Thoracic aorta (tissue), 2 donors: ENCODE results near the gene RETREG1. TPM values are rescaled to one million over a fixed set of nuclear protein-coding genes. Genes with fewer than 3 reads are reported as not detected.
A peak's percentile ranks its signal among the peaks of the same experiment; 100 is the strongest.

Experiments
- ATAC-seq: fragments of 150-250 bp; one replicate; pipeline ENCODE4 v1.8.0; 2017; ENCODE audit warnings: low read depth; ENCODE audit not compliant: insufficient number of reproducible peaks, low FRiP score
- DNase-seq: peaks from one replicate; pipeline ENCODE4 v3.0.0-alpha.2; 2020; ENCODE audit warnings: low spot score
- H3K27ac ChIP-seq, 2 donors: fragments of 200-600 bp; sonication (generic); 1 replicate in 1 of 2; 2 replicates in 1 of 2; pipeline ENCODE4 v1.5.1; 2016; ENCODE audit warnings: mild to moderate bottlenecking in 2 of 2, moderate library complexity in 2 of 2
- H3K27me3 ChIP-seq: fragments of 200-600 bp; sonication (generic); replicated peaks from 2 replicates; pipeline ENCODE4 v1.6.0; 2016; ENCODE audit warnings: mild to moderate bottlenecking; ENCODE audit not compliant: insufficient read depth
- H3K36me3 ChIP-seq: fragments of 200-600 bp; sonication (generic); one replicate; pipeline ENCODE4 v1.5.1; 2016
- H3K4me1 ChIP-seq, 2 donors: fragments of 200-600 bp; sonication (generic); 1 replicate in 1 of 2; 2 replicates in 1 of 2; pipeline versions ENCODE4 v1.5.1 to v1.6.0; 2016; ENCODE audit warnings: low read depth in 2 of 2, mild to moderate bottlenecking in 1 of 2; ENCODE audit not compliant: control insufficient read depth in 1 of 2
- H3K4me3 ChIP-seq: fragments of 200-600 bp; sonication (generic); 2 replicates; pipeline ENCODE4 v1.5.1; 2016; ENCODE audit warnings: mild to moderate bottlenecking
- H3K9me3 ChIP-seq: fragments of 200-600 bp; sonication (generic); 2 replicates; pipeline ENCODE4 v1.5.1; 2016
- CTCF ChIP-seq: fragments of 200-600 bp; sonication (generic); IDR thresholded peaks from one replicate; pipeline ENCODE4 v1.5.1; 2019; ENCODE audit warnings: antibody characterized with exemption
- total RNA-seq, 2 donors: library from RNA; depleted of rRNA; stranded (reverse); fragments of >200 nt; gene quantifications; one replicate each; pipeline versions ENCODE4 v1.1.0 to v1.2.3, GENCODE V29; 2016

RETREG1 gene
- total RNA-seq, 2 donors from 2014 or later: 3.8 to 6.5 TPM

GRCh38 chr5:16625096-16625495, 8.3 kb upstream of the RETREG1 start:
- Histone ChIP-seq H3K27ac (no peak overlapping the region), H3K9me3 (no peaks in the 10 kb centered on the region), H3K4me1 (no peaks in the 10 kb centered on the region), H3K36me3 (no peaks in the 10 kb centered on the region), H3K27me3 (no peaks in the 10 kb centered on the region), H3K4me3 (no peak overlapping the region)
- no peak for TF ChIP-seq CTCF
- no peak for DNase-seq
- no peak for ATAC-seq

- ATAC-seq: no peak
- H3K27me3 ChIP-seq: no peaks in the 10 kb centered on the region
- H3K9me3 ChIP-seq: no peaks in the 10 kb centered on the region
- peaks cover 4 to 15% of the 10 kb centered on the region in 2 donors for H3K4me1 ChIP-seq
- no peak overlapping the region for H3K27ac ChIP-seq
- no peak for DNase-seq
- TF ChIP-seq CTCF: no peak
- no peak overlapping the region for H3K4me3 ChIP-seq
- H3K36me3 ChIP-seq: no peaks in the 10 kb centered on the region
These were observed 2.3 kb upstream of the RETREG1 start for GRCh38 chr5:16619136-16619535.

GRCh38 chr5:16618138-16618897, 1.5 kb upstream of the RETREG1 start:
- no peak for TF ChIP-seq CTCF
- DNase-seq (no peak), ATAC-seq (no peak)
- Histone ChIP-seq H3K27ac (no peak overlapping the region), H3K27me3 (no peaks in the 10 kb centered on the region), H3K4me3 (no peak overlapping the region), H3K4me1 (peaks cover 4 to 15% of the 10 kb centered on the region in 2 donors), H3K36me3 (no peaks in the 10 kb centered on the region), H3K9me3 (no peaks in the 10 kb centered on the region)

GRCh38 chr5:16617274-16617968, 624 bp upstream of the RETREG1 start:
- no peak for DNase-seq
- H3K9me3 ChIP-seq: no peaks in the 10 kb centered on the region
- TF ChIP-seq CTCF: no peak
- H3K4me3 ChIP-seq: peak overlapping the region; percentile 75
- no peaks in the 10 kb centered on the region for H3K36me3 ChIP-seq
- peaks cover 4 to 15% of the 10 kb centered on the region in 2 donors for H3K4me1 ChIP-seq
- no peak for ATAC-seq
- H3K27me3 ChIP-seq: no peaks in the 10 kb centered on the region
- no peak overlapping the region for H3K27ac ChIP-seq

GRCh38 chr5:16615741-16616535, 859 bp downstream of the RETREG1 start:
- no peak for ATAC-seq
- no peaks in the 10 kb centered on the region for H3K36me3 ChIP-seq
- H3K27me3 ChIP-seq: no peaks in the 10 kb centered on the region
- H3K27ac ChIP-seq: no peak overlapping the region
- peaks cover 4 to 15% of the 10 kb centered on the region in 2 donors for H3K4me1 ChIP-seq
- no peak for DNase-seq
- no peaks in the 10 kb centered on the region for H3K9me3 ChIP-seq
- no peak for TF ChIP-seq CTCF
- H3K4me3 ChIP-seq: peak overlapping the region; percentile 75
